Loucy (cell line): Measurements from ENCODE around the gene TBX5.

Experiments used
- H2AFZ ChIP-seq: fragments of 200-600 bp; sonication (generic); 2 replicates; pipeline ENCODE4 v1.6.0; 2016; ENCODE audit warnings: antibody characterized with exemption, mild to moderate bottlenecking, low read length, moderate library complexity
- H3F3A ChIP-seq: fragments of 200-600 bp; 2 replicates; pipeline ENCODE4 v1.6.0; 2016; ENCODE audit warnings: antibody characterized with exemption, low read depth, mild to moderate bottlenecking
- H3K27me3 ChIP-seq: fragments of 200-600 bp; sonication (generic); 2 replicates; pipeline ENCODE4 v1.6.1; 2014; ENCODE audit warnings: low read length, mild to moderate bottlenecking; ENCODE audit not compliant: insufficient read depth, poor library complexity, severe bottlenecking
- H3K36me3 ChIP-seq: fragments of 200-600 bp; sonication (generic); 2 replicates; pipeline ENCODE4 v1.6.1; 2016; ENCODE audit warnings: low read length; ENCODE audit not compliant: insufficient read depth
- H3K4me1 ChIP-seq: fragments of 200-600 bp; sonication (generic); 2 replicates; pipeline ENCODE4 v1.5.1; 2014; ENCODE audit warnings: low read length, mild to moderate bottlenecking; ENCODE audit not compliant: insufficient read depth, poor library complexity, severe bottlenecking
- H3K4me2 ChIP-seq: fragments of 200-600 bp; sonication (generic); 2 replicates; pipeline ENCODE4 v1.6.0; 2014; ENCODE audit warnings: antibody characterized with exemption, low read length, low read depth, mild to moderate bottlenecking; ENCODE audit not compliant: poor library complexity, severe bottlenecking
- H3K4me3 ChIP-seq: fragments of 200-600 bp; sonication (generic); 2 replicates; pipeline ENCODE4 v1.5.1; 2014; ENCODE audit warnings: low read length, mild to moderate bottlenecking, mixed read lengths; ENCODE audit not compliant: poor library complexity, severe bottlenecking
- H3K79me2 ChIP-seq: fragments of 200-600 bp; sonication (generic); 2 replicates; pipeline ENCODE4 v1.6.1; 2014; ENCODE audit warnings: low read length; ENCODE audit not compliant: insufficient read depth
- H3K9ac ChIP-seq: fragments of 200-600 bp; sonication (generic); 2 replicates; pipeline ENCODE4 v1.6.0; 2014; ENCODE audit warnings: mild to moderate bottlenecking, low read depth, low read length, moderate library complexity; ENCODE audit not compliant: poor library complexity, severe bottlenecking
- H3K9me2 ChIP-seq: fragments of 200-600 bp; sonication (generic); replicated peaks from 2 replicates; pipeline ENCODE4 v1.6.1; 2016; ENCODE audit warnings: low read depth, low read length, mixed read lengths
- H3K9me3 ChIP-seq: fragments of 200-600 bp; sonication (generic); 2 replicates; pipeline ENCODE4 v1.6.1; 2014; ENCODE audit warnings: mild to moderate bottlenecking, antibody characterized with exemption, low read length, low read depth; ENCODE audit not compliant: insufficient read depth
- H4K20me1 ChIP-seq: fragments of 200-600 bp; sonication (generic); 2 replicates; pipeline ENCODE4 v1.6.0; 2014; ENCODE audit warnings: antibody characterized with exemption, low read length, mild to moderate bottlenecking; ENCODE audit not compliant: insufficient read depth, poor library complexity, severe bottlenecking
- CTCF ChIP-seq: fragments of 200-600 bp; sonication (generic); conservative IDR thresholded peaks from 2 replicates; pipeline ENCODE4 v1.5.1; 2014; ENCODE audit warnings: mild to moderate bottlenecking, antibody characterized with exemption, low read length
- EZH2phosphoT487 ChIP-seq: fragments of 200-600 bp; IDR thresholded peaks from 2 replicates; pipeline ENCODE4 v1.6.1; 2018; ENCODE audit warnings: antibody characterized with exemption, mild to moderate bottlenecking, moderate library complexity, borderline replicate concordance

The TBX5 gene

GRCh38 chr12:114392909-114393308 is 13.0 kb downstream of the TBX5 start:
- TF ChIP-seq CTCF (no peak), EZH2phosphoT487 (no peak)
- Histone ChIP-seq H3K27me3 (no peaks in the 10 kb centered on the region), H3K9ac (no peak overlapping the region), H3K9me3 (peaks cover 3% of the 10 kb centered on the region; the same call in 1 of the 2 replicates), H3K79me2 (no peaks in the 10 kb centered on the region), H3K4me1 (no peaks in the 10 kb centered on the region), H2AFZ (no peak overlapping the region), H3K36me3 (no peaks in the 10 kb centered on the region), H3F3A (no peaks in the 10 kb centered on the region), H3K4me2 (no peak overlapping the region), H4K20me1 (no peaks in the 10 kb centered on the region), H3K9me2 (no peaks in the 10 kb centered on the region), H3K4me3 (no peak overlapping the region)

- no peaks in the 10 kb centered on the region for H3K36me3 ChIP-seq
- H3K79me2 ChIP-seq: no peaks in the 10 kb centered on the region
These were observed 14.9 kb downstream of the TBX5 start for GRCh38 chr12:114391088-114391487.

GRCh38 chr12:114384739-114385138 is 21.2 kb downstream of the TBX5 start:
- TF ChIP-seq EZH2phosphoT487 (no peak), CTCF (no peak)
- no peak overlapping the region for H3K4me3 ChIP-seq
- H3K9me2 ChIP-seq: no peaks in the 10 kb centered on the region
- H2AFZ ChIP-seq: no peak overlapping the region
- no peak overlapping the region for H3K9ac ChIP-seq
- H3K4me1 ChIP-seq: no peaks in the 10 kb centered on the region
- H3K27me3 ChIP-seq: no peaks in the 10 kb centered on the region
- H3K9me3 ChIP-seq: no peaks in the 10 kb centered on the region; the same call in 1 of the 2 replicates
- H3F3A ChIP-seq: no peaks in the 10 kb centered on the region
- no peaks in the 10 kb centered on the region for H4K20me1 ChIP-seq
- H3K4me2 ChIP-seq: no peak overlapping the region
- H3K36me3 ChIP-seq: no peaks in the 10 kb centered on the region
- H3K79me2 ChIP-seq: no peaks in the 10 kb centered on the region

More at GRCh38 chr12:114391088-114391487, 14.9 kb downstream of the TBX5 start:
- Histone ChIP-seq H3K9me3 (no peaks in the 10 kb centered on the region), H3K4me1 (no peaks in the 10 kb centered on the region), H3F3A (no peaks in the 10 kb centered on the region), H4K20me1 (no peaks in the 10 kb centered on the region), H3K4me2 (no peak overlapping the region), H3K9me2 (no peaks in the 10 kb centered on the region), H3K4me3 (no peak overlapping the region), H3K27me3 (no peaks in the 10 kb centered on the region), H3K9ac (no peak overlapping the region), H2AFZ (no peak overlapping the region)
- no peak for TF ChIP-seq CTCF
- TF ChIP-seq EZH2phosphoT487: no peak
